ENCODE data around the gene JOSD1.
A peak's percentile ranks its signal among the peaks of the same experiment; 100 is the strongest.

The JOSD1 gene

GRCh38 chr22:38725900-38726655 is 25.3 kb upstream of the JOSD1 start:
- TF ChIP-seq CTCF (conservative IDR thresholded peaks at IDR 0.05) = no peak
- no peak overlapping the region for H3K27ac ChIP-seq

- H3K27ac ChIP-seq = no peak overlapping the region; the same call in 1 of the 2 replicates
- peak; percentile 72 for TF ChIP-seq CTCF (conservative IDR thresholded peaks at IDR 0.05)
Observed at GRCh38 chr22:38724926-38725571, 24.3 kb upstream of the JOSD1 start.

GRCh38 chr22:38724176-38724575 is 23.4 kb upstream of the JOSD1 start:
- no peak for TF ChIP-seq CTCF (conservative IDR thresholded peaks at IDR 0.05)

GRCh38 chr22:38721551-38721950 is 20.8 kb upstream of the JOSD1 start:
- H3K27ac ChIP-seq = no peak overlapping the region
- TF ChIP-seq CTCF (conservative IDR thresholded peaks at IDR 0.05) = no peak

More at GRCh38 chr22:38724176-38724575, 23.4 kb upstream of the JOSD1 start:
- peak overlapping the region; percentile 13; the same call in 1 of the 2 replicates for H3K27ac ChIP-seq

- H3K27ac ChIP-seq = no peak overlapping the region
- TF ChIP-seq CTCF (conservative IDR thresholded peaks at IDR 0.05) = no peak
Observed at GRCh38 chr22:38720350-38720749, 19.6 kb upstream of the JOSD1 start.

- H3K27ac ChIP-seq = no peak overlapping the region
- TF ChIP-seq CTCF (conservative IDR thresholded peaks at IDR 0.05) = no peak
Observed at GRCh38 chr22:38719196-38719595, 18.5 kb upstream of the JOSD1 start.

GRCh38 chr22:38718414-38718813 is 17.7 kb upstream of the JOSD1 start:
- no peak overlapping the region for H3K27ac ChIP-seq
- peak; percentile 39; the same call in 1 of the 2 replicates for TF ChIP-seq CTCF (conservative IDR thresholded peaks at IDR 0.05)

Data from VCaP (cell line).